GM19043 (cell line): ENCODE data around the gene TMEM127.
"Not testable (repeated sequence)": the region's sequence is repeated elsewhere in the genome, so short reads cannot be mapped to it uniquely, and the experiment has no call there.

Experiments
- ATAC-seq: cut with Tn5 transposase; IDR thresholded peaks from one replicate; pipeline ENCODE4 v1.9.1; 2021; ENCODE audit warnings: low read depth; ENCODE audit not compliant: unreplicated experiment

The TMEM127 gene

GRCh38 chr2:96243843-96244242 lies 22.0 kb downstream of the TMEM127 start:
- ATAC-seq = no peak

GRCh38 chr2:96241900-96242611 lies 23.7 kb downstream of the TMEM127 start:
- peak; percentile 83 for ATAC-seq

- ATAC-seq = no peak
Measured at GRCh38 chr2:96241227-96241626, 24.6 kb downstream of the TMEM127 start.

DNA sequence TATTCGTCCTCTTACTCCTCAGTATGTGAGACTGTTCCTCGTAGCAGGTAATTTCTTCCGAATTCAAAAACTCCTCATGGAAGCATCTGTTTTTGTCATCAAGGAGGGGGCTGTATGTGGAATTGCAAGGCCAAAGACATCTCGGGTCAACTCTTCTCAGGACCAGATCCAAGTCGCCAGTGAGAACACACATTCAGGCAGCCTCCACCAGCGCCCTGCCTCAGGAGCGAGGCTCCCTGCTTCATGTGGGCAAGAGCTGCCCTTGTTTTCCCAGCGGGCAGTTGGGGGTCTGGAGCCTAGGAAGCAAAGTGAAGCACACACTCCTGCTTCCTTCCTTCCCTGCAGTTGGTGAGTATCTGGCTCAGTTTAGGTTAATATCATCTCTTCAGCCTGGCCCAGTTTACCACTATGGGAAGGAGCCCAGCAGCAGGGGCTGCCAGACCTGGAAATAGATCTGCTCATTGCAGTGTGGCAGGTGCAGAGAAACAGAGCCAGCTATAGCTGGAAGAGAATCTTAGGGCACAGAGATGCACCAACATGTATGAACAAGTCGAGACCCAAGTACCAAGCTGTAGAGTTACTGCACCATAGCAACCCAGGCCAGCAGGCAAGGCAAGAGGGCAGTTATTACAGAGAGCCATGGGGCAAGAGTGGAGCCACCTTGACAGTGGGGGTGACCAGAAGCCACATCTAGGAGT lies 25.3 kb downstream of the TMEM127 start:
- no peak for ATAC-seq

GRCh38 chr2:96239745-96240264 lies 26.0 kb downstream of the TMEM127 start:
- ATAC-seq = no peak

DNA sequence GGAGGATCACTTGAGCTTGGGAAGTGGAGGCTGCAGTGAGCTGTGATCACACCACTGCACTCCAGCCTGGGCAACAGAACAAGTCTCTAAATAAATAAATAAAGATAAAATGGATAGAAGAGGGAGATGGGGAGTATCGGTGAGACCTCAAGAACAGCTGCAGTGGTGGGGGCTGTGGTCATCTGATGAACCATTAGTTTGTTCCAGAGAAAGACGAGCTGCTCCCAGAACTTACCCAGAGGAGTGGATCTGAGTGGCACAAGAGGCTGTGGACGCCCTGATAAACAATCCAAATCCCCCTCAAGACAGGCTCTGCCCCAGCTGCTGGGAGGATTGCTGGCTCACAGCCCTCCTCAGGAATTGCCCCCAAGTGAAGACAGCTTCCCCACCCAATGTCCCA lies 26.7 kb downstream of the TMEM127 start:
- no peak for ATAC-seq

- no peak for ATAC-seq
Measured at GRCh38 chr2:96238266-96238665, 27.5 kb downstream of the TMEM127 start.

DNA sequence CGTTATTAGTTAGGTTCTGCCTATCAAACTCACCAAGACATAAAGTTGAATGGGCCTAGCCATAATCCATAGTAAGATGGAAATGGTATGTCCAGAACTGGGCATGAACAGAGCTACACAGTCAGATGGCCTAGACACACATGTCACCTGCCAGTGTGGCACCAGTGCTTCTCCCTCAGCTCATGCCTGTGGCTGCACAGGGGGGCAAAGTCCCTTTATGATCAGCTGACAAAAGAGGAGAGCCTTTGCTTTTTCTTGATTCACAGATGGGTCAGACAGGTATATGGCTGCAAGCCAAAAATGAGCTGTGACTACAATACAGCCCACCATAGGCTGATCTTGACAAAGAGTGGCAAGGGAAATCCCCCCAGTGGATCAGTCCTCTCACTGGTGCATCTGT lies 28.9 kb downstream of the TMEM127 start:
- ATAC-seq = no peak

- peak; percentile 94 for ATAC-seq
Measured at GRCh38 chr2:96233880-96234316, 31.9 kb downstream of the TMEM127 start.

GRCh38 chr2:96233436-96233835 lies 32.4 kb downstream of the TMEM127 start:
- ATAC-seq = no peak

DNA sequence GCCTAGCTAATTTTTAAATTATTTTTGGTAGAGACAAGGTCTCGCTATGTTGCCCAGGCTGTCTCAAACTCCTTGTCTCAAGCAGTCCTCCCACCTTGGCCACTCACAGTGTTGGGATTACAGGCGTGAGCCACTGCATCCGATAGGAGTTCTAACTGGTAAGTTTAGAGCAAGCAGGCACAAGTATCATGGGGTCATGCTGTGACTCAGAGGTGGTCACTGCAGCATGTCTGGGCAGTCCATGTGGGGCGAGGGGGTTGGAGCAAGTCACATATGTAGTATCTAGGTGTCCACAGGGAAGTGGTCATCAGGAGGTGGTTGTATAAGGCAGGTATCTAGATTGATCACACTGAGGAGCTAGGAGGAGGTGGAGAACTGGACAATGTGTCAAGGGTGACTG lies 34.5 kb downstream of the TMEM127 start:
- no peak for ATAC-seq

- peak; percentile 70 for ATAC-seq
Measured at GRCh38 chr2:96225016-96225533, 40.7 kb downstream of the TMEM127 start.

DNA sequence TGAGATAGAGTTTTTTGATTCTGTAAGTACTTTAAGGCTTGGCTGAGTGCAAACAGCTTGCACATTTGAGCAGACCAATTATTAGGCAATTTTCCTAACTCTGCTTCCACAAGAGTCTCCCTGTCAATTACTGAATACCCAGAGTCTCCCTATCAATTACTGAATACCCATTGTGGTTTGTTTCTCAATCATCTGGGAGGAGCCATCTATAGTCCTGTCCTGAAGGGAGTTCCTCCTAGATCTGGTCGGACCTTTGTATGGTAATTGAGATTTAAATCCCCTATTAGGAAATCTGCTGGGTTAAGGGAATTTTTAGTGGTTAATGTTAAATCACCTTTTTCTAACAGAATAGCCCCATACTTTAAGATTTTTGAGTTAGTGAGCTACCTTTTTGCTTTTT lies 44.7 kb downstream of the TMEM127 start:
- not testable (repeated sequence) for ATAC-seq

DNA sequence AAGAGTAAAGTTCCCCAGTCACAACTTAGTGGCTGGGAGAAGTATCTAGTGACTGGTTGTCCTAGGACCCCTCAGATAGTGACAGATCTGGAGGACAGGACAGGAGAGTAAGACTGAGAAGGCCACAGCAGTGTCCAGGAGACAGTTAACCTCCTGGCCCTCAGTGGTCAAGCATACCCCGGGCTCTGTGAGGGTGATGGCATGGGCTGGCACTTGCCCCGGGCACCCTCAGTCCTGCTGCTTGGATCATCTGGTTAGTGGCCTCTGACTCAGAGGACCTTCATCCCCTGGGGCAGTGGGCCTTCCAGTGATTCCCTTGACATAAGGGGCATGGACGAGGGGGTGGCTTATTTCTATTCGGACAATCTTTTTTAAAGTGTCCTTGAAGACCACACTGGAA lies 45.8 kb downstream of the TMEM127 start:
- not testable (repeated sequence) for ATAC-seq

- no peak for ATAC-seq
Measured at GRCh38 chr2:96218508-96219131, 47.2 kb downstream of the TMEM127 start.

- ATAC-seq = no peak
Measured at GRCh38 chr2:96214554-96214953, 51.2 kb downstream of the TMEM127 start.

DNA sequence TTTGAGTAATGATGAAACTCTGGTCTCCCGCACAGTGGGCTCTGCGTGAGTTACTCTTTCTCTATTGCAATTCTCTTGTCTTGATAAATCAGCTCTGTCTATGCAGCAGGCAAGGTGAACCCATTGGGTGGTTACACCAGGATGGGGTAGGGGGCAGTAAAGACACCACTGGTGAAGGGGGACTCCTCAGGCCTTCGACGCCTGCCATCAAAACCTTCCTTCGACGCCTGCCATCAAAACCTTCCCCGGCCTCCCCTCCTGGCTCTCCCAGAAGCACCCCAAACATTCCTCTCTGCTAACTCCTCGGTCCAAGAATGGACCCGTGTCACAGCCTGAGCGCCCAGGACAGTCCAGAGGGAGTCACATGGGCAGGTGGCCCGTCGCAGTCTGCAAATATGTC lies 52.4 kb downstream of the TMEM127 start:
- no peak for ATAC-seq

- ATAC-seq = no peak
Measured at GRCh38 chr2:96212339-96212738, 53.5 kb downstream of the TMEM127 start.

DNA sequence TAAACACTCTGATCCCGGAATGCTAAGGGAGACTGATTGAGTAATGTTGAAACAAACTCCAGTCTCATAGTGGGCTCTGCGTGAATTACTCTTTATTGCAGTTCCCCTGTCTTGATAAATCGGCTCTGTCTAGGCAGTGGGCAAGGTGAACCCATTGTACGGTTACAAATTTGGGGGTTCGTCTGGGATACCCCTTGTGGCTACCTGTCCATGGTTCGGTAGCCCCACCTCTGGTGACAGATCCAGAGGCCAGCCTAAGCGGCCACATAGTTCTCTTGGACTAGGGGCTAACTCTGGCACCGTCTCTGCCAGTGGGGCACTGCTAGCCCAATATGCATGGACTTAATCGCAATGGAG lies 56.1 kb downstream of the TMEM127 start:
- no peak for ATAC-seq

GRCh38 chr2:96209011-96209728 lies 56.6 kb downstream of the TMEM127 start:
- no peak for ATAC-seq
